DOHH2 (cell line): ENCODE data around the gene SLC2A13.

Source experiments
- CTCF ChIP-seq: fragments of 200-600 bp; sonication (generic); IDR thresholded peaks from one replicate; pipeline ENCODE4 v1.5.1; 2014; ENCODE audit warnings: antibody characterized with exemption, mild to moderate bottlenecking, low read depth, low read length; ENCODE audit not compliant: poor library complexity, severe bottlenecking
- EZH2phosphoT487 ChIP-seq: fragments of 200-600 bp; sonication (generic); IDR thresholded peaks from 2 replicates; pipeline ENCODE4 v1.6.1; 2017; ENCODE audit warnings: borderline replicate concordance, mild to moderate bottlenecking, antibody characterized with exemption, low read length, moderate library complexity, mixed read lengths

DNA sequence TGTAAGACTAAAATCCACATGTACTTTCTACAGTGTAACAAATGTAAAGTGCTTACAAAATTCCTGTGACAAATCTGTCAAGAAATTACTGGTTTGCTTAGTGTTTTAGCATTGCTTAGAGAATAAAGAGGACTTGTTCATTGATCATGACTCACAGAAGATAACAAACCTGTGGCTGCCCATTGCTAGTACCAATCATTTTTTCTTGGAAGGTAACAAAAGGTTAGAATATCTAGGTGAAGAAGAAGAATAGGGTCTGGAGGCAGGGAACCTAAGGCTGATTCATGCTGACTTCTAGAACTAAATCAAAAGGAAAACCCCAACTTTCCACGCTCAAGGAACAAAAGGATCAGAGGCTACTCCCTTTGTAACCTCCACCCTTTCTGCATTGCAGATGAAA is 253.5 kb downstream of the SLC2A13 start:
- TF ChIP-seq CTCF, result no peak
- no peak for TF ChIP-seq EZH2phosphoT487
